Ishikawa (cell line): ENCODE data around the gene WBP1L.

Experiments
- CEBPB ChIP-seq: IDR thresholded peaks from 2 replicates; pipeline ENCODE4 v1.6.1; 2012
- CREB1 ChIP-seq: IDR thresholded peaks from 2 replicates; pipeline ENCODE4 v1.6.1; 2012; ENCODE audit warnings: low read depth
- EGR1 ChIP-seq: IDR thresholded peaks from 2 replicates; pipeline ENCODE4 v1.6.1; 2012
- EP300 ChIP-seq: IDR thresholded peaks from 2 replicates; pipeline ENCODE4 v1.6.1; 2012; ENCODE audit warnings: borderline replicate concordance
- FOXM1 ChIP-seq: IDR thresholded peaks from 2 replicates; pipeline ENCODE4 v1.6.1; 2012; ENCODE audit warnings: low read depth, borderline replicate concordance
- NFIC ChIP-seq: IDR thresholded peaks from 2 replicates; pipeline ENCODE4 v1.6.1; 2012
- RAD21 ChIP-seq: IDR thresholded peaks from 2 replicates; pipeline ENCODE4 v1.6.1; 2012; ENCODE audit warnings: low read depth
- TAF1 ChIP-seq: IDR thresholded peaks from 2 replicates; pipeline ENCODE4 v1.6.1; 2012; ENCODE audit warnings: low read depth, mild to moderate bottlenecking
- TCF12 ChIP-seq: IDR thresholded peaks from 2 replicates; pipeline ENCODE4 v1.6.1; 2012; ENCODE audit warnings: low read depth
- TEAD4 ChIP-seq: IDR thresholded peaks from 2 replicates; pipeline ENCODE4 v1.6.1; 2012
- YY1 ChIP-seq: IDR thresholded peaks from 2 replicates; pipeline ENCODE4 v1.6.1; 2012; ENCODE audit warnings: low read depth
- ZBTB7A ChIP-seq: IDR thresholded peaks from 2 replicates; pipeline ENCODE4 v1.6.1; 2012; ENCODE audit warnings: low read depth
- TF ChIP-seq, protein P1 (sequence below): IDR thresholded peaks from 2 replicates; pipeline ENCODE4 v1.6.1; 2012
- TF ChIP-seq, protein P2 (sequence below): IDR thresholded peaks from 2 replicates; pipeline ENCODE4 v1.6.1; 2012; ENCODE audit warnings: low read depth, mild to moderate bottlenecking
- TF ChIP-seq, protein P3 (sequence below): IDR thresholded peaks from 2 replicates; pipeline ENCODE4 v1.6.1; 2012

The WBP1L gene

DNA sequence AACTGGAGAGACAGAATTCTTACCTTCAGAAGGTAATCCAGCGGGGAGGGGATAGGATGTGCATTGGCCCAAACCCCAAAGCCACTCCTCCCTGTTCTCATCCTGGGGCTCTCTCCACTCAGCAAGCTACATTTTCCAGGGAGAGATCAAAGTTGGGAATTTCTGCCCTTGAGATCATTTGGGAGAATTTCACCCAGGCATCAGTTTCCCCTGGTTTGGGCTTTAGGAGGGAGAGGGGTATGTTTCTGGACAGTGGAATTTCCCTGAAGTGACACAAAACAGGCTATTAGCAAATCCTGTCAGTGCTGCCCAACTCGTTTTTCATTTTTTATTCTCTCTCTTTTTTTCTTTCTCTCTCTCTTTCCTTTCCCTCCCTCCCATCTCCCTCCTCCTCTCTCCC lies 57.7 kb downstream of the WBP1L start:
- TF ChIP-seq FOXM1 (no peak), EGR1 (no peak), CEBPB (no peak), NFIC (no peak), TEAD4 (no peak), TAF1 (no peak), CREB1 (no peak), EP300 (no peak), RAD21 (no peak), TCF12 (no peak), YY1 (no peak), ZBTB7A (no peak)
- TF ChIP-seq, protein P1, sequence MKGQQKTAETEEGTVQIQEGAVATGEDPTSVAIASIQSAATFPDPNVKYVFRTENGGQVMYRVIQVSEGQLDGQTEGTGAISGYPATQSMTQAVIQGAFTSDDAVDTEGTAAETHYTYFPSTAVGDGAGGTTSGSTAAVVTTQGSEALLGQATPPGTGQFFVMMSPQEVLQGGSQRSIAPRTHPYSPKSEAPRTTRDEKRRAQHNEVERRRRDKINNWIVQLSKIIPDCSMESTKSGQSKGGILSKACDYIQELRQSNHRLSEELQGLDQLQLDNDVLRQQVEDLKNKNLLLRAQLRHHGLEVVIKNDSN, result no peak
- TF ChIP-seq, protein P2, sequence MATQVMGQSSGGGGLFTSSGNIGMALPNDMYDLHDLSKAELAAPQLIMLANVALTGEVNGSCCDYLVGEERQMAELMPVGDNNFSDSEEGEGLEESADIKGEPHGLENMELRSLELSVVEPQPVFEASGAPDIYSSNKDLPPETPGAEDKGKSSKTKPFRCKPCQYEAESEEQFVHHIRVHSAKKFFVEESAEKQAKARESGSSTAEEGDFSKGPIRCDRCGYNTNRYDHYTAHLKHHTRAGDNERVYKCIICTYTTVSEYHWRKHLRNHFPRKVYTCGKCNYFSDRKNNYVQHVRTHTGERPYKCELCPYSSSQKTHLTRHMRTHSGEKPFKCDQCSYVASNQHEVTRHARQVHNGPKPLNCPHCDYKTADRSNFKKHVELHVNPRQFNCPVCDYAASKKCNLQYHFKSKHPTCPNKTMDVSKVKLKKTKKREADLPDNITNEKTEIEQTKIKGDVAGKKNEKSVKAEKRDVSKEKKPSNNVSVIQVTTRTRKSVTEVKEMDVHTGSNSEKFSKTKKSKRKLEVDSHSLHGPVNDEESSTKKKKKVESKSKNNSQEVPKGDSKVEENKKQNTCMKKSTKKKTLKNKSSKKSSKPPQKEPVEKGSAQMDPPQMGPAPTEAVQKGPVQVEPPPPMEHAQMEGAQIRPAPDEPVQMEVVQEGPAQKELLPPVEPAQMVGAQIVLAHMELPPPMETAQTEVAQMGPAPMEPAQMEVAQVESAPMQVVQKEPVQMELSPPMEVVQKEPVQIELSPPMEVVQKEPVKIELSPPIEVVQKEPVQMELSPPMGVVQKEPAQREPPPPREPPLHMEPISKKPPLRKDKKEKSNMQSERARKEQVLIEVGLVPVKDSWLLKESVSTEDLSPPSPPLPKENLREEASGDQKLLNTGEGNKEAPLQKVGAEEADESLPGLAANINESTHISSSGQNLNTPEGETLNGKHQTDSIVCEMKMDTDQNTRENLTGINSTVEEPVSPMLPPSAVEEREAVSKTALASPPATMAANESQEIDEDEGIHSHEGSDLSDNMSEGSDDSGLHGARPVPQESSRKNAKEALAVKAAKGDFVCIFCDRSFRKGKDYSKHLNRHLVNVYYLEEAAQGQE, result no peak
- TF ChIP-seq, protein P3, sequence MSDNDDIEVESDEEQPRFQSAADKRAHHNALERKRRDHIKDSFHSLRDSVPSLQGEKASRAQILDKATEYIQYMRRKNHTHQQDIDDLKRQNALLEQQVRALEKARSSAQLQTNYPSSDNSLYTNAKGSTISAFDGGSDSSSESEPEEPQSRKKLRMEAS, result no peak

DNA sequence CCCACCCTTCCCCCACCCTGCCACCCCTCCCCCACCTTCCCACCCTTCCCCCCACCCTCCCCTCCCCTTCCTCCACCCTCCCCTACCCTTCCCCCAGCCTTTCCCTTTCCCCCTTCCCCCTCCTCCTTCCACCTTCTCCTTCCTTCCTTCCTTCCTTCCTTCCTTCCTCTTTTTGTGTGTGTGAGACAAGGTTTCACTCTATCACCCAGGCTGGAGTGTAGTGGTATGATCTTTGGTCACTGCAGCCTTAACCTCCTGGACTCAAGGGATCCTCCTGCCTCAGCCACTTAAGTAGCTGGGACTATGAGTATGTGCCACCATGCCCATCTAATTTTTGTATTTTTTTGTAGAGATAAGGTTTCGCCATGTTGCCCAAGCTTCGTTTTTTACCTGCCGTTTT lies 58.2 kb downstream of the WBP1L start:
- TF ChIP-seq, protein P2, result no peak
- no peak for TF ChIP-seq CREB1
- TF ChIP-seq RAD21, result no peak
- TF ChIP-seq CEBPB, result no peak
- no peak for TF ChIP-seq ZBTB7A
- TF ChIP-seq, protein P1, result no peak
- TF ChIP-seq EGR1, result no peak
- TF ChIP-seq NFIC, result no peak
- TF ChIP-seq, protein P3, result no peak
- no peak for TF ChIP-seq TAF1
- TF ChIP-seq EP300, result no peak
- TF ChIP-seq TCF12, result no peak
- TF ChIP-seq YY1, result no peak
- no peak for TF ChIP-seq TEAD4

DNA sequence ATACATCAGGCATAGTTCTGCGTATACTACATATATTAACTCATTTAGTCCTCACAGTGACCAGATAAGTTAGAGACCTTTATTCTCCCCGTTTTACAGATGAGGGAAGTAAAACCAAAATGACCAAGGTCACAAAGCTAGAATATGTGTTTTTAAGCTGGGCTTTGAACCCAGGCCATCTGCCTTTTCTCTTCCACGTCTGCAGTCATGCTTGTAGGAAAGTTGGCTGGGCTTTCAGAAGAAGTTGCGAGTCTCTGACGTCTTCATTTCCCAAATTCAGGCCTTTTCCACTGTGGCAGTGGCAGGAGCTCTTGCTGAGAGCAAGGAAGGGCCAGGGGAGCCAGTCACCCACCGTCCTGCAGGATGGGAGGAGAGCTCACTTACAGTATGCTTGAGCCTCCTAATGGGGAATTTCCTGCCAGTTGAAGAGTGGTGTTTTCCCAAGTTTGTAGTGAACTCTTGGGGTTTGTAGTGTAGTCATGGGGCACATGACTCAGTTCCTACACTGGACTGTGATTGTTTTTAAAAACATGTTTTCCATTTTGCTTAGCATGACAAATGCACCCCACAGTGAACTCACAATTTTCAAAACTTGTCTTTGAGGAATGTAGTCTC lies 59.3 kb downstream of the WBP1L start:
- TF ChIP-seq TAF1 (no peak), TCF12 (no peak), NFIC (no peak), YY1 (no peak), EP300 (no peak), CEBPB (no peak), ZBTB7A (no peak), EGR1 (no peak), CREB1 (no peak), TEAD4 (no peak), FOXM1 (no peak)
- TF ChIP-seq, protein P3, result no peak
- TF ChIP-seq, protein P2, result no peak

DNA sequence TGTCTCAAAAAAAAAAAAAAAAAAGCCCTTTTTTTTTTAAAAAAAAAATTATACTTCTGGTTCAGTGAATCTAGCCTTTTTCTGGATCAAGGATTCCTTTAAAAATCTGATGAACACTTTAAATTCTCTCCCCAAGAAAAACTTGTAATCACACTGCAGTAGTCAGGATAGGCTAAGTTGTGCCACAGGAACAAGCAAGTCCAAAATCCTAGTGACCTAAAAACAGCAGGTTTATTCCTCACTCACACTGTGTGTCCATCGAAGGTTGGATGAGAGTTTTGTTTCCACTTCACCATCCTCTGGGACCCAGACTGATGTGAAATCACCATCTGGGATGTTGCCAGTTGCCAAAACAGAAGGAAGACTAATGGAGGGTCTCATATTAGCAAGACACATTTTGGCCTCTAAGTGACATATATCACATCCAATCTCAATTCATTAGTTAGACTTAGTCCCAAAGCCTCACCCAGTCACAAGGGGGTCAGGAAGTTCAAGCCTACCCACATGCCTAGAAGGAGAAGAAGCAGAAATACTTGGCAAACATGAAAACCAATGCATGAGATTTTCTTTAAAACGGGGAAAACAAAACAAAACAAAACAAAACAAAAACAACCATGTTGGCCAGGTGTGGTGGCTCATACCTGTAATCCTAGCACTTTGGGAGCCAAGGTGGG lies 60.8 kb downstream of the WBP1L start:
- TF ChIP-seq, protein P3, result no peak
- no peak for TF ChIP-seq NFIC
- TF ChIP-seq, protein P2, result no peak
- TF ChIP-seq, protein P1, result no peak
- no peak for TF ChIP-seq ZBTB7A
- TF ChIP-seq TAF1, result no peak
